HG03354 (cell line): ENCODE data around the gene CFAP141.

Experiments
- ATAC-seq: cut with Tn5 transposase; IDR thresholded peaks from one replicate; pipeline ENCODE4 v1.9.1; 2021; ENCODE audit warnings: mild to moderate bottlenecking; ENCODE audit not compliant: unreplicated experiment, poor library complexity, severe bottlenecking

The CFAP141 gene

GRCh38 chr1:154176337-154176736 lies 29.8 kb downstream of the CFAP141 start:
- ATAC-seq: no peak

DNA sequence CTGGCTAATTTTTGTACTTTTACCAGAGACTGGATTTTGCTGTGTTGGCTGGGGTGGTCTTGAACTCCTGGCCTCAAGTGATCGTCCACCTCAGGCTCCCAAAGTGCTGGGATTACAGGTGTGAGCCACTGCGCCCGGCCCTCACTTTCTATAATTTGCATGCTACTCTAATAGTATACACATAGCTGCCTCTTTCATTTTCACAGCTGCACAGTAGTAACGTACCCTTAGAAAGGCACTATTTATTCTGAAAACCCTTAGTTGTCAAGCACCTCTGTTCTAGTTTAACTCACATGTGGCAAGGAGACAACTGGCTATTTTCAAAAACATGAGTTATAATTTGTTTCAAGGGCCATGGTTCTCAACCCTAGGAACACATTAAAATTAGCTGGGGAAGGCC lies 31.5 kb downstream of the CFAP141 start:
- peak; percentile 56 for ATAC-seq

DNA sequence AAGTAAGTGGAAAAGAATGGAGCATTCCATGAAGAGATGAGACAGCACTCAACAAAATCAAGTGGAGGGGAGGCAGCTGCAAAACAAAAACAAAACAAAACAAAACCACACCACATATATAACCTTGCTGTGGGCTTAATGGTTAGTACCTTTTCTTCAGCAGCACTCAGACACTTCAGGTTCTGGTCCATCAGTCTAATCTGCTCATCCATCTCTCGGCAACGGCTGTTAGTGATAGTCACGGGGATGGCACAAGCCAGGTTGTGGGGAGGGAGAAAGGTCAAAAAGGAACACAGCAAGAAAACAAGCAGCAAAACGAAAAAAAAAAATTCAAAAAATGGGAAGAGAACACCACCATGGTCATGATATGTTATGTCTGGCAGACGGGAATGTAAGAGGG lies 34.3 kb downstream of the CFAP141 start:
- no peak for ATAC-seq

DNA sequence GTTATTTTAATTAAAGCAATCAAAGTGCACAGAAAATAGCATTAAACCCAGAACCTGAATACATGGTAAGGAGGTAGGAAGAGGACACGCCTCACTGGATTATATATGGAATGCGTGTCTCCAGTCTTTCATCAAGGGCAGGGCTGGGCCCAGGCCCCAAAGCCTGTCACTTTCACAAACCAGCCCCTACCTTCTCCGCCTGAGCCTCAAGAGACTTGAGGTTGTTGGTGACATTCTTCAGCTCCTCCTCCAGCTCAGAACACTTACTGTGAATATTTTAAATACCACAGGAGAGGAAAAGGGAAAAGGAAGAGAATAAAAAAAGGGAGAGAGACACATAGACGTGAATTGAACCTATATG lies 34.9 kb downstream of the CFAP141 start:
- ATAC-seq: no peak

DNA sequence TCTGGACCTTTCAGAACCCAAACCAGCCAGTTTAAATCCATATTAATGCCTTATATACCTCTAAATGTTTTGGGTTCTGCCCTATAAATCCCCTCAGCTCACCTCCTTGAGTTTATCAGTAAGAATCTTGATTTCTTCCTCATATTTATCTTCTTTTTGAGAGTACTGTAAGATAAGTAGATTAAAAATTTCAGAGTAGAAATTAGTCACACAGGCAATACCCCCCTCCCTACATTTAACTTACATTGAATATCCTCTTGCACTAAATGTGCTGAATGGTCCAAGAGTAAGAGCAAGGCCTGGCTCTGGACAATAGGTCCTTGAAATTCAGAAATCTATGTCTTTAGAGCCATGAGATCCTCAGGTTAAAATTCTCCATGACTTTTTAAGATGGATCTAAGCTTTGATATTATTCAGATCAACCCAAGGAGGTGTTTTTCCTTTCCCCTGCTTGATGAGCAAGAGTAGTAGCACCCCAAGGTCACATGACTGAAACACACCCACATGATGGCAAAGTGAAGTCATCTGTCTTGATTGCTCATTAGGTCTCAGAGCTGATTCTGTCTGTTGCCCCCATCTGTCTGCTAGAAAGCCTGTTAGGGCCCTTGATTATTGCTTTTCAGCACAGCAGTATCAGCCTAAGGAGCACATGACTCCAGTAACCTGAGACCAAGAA lies 35.4 kb downstream of the CFAP141 start:
- no peak for ATAC-seq

DNA sequence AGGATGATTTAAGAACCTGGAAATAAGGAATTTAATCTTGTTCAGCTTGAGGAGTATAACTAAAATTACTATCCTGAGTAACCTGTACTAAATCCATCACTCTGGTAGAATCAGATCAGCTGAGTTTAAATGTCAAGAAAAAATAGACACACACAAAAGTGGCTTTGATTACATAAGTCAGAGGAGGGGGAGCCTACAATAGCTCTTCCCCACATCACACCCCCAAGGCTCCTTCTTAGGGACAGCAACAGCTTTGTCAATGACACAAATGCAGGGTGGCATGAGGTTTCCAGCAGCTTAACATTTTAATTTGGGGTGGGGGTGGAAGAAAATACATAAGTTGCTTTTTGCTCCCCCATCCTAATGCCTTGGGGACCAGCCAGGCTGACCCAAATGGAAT lies 38.7 kb downstream of the CFAP141 start:
- ATAC-seq: no peak

GRCh38 chr1:154166207-154166606 lies 39.9 kb downstream of the CFAP141 start:
- ATAC-seq: no peak

DNA sequence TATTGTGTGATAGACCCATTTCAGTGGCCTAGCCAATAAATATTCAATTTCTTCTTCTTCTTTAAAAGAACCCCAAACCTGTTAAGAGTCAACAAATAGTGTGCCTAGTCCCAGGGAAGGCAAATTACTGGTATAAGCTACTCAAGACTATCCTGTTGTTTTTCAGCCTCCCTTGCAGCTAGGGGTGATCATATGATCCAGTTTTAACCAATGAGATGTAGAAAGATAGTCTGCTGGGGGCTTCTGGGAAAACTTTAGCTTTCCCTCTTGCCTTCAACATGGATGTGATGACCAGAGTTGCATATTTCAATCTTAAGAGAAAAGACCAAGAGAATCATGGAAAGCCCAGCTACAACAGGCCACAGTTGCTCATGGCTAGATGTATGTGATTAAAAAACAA lies 46.6 kb downstream of the CFAP141 start:
- ATAC-seq: no peak

- ATAC-seq: no peak
Measured at GRCh38 chr1:154158307-154159125, 47.6 kb downstream of the CFAP141 start.

DNA sequence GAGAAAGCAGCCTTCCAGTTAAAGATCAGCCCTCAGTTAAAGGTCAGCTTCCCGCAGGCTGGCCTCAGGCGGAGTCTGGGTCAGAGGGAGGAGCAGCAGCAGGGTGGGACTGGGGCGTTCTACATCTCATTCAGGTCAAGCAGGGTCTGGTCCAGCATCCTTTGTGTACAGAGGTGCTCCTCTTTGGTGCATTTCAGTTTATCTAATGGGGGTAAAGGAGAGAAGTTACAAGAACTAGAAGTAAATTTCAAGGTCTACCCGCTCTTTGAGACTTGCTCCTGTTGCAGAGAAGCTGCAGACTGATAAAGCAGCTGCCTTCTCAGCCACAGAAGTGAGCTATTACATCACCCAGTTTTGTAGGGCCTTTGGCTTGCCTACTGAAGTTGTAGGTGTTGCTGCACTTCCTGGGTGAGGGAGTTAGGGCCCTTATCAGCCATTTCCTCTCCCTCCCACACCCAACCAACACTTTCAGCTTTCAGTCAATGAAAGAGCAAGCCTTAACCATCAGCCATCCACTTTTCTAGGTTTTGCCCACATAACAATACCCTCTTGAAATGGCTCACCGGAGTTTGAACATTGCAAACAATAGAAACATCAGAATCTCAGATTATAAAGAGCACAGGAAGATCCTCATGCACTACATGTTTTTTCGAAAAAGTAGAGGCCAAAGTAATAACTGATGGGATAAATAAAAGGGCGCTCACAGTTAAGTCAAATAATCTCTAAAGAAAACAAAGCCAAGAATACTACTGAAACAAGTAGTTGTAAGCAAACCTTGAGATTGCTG lies 48.4 kb downstream of the CFAP141 start:
- ATAC-seq: no peak

DNA sequence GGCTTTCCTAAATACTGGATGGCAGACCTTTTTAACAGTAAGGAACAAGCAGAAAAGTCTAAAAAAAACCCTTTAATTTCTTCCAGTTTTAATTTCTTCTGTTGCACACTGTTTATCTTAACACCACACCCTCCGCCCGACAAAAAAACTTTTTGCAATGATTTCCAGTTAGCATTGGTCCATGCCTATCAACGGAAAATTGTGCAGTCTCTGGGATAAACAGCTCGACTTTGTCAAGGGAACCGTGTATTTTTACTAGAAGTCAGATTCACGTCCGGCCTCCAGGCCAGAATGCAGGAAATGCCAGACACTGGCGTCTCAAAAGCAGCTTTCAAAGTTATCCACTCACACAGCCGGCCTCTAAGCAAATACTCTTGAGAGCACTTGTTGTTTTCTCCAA lies 50.9 kb downstream of the CFAP141 start:
- no peak for ATAC-seq

- ATAC-seq: no peak
Measured at GRCh38 chr1:154154534-154155191, 51.5 kb downstream of the CFAP141 start, which contains the start of gene NUP210L. NUP210L (minus strand) TSS chr1:154155073.

DNA sequence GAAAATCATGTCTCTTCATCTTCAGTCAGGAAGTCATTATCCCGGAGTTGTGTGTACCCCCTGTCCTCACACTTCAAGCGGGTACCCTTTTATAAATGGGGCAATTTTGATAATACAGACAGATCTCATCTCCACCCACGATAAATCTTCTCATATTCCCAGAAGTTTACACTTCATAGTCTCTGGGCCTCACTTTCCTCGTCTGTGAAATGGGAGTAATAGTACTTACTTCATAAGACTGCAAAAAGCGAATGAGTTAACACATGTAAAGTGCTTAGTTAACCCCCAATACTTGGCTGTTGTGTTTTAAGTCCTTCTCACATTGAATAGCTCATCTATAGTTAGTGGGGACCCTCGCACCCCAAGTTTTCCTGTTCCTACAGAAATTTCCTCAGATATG lies 52.1 kb downstream of the CFAP141 start:
- ATAC-seq: no peak

DNA sequence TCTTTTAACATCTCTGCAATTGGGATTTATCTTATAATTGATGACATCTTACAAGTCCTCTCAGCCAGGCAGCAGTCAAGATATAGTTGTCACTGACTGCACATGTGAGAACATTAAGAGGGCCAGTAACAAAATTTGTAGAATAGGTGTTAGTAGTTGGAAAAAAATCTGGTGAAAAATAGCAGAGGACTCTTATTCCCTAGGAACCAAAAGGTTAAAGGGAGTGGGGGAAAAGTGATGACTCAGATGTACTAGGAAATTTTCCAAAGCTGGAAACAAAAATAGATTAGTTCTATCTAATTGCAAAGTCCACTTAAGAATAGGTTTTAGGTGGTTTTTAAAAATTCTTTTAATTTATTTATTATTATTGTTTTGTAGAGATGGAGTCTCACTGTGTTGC lies 54.8 kb downstream of the CFAP141 start:
- ATAC-seq: no peak
